DND-41 (cell line): Measurements from ENCODE around the gene KLHDC8A.

Experiments
- EZH2 ChIP-seq: IDR thresholded peaks from 3 replicates; pipeline ENCODE4 v1.6.1; 2012; ENCODE audit warnings: borderline replicate concordance, low read depth, mild to moderate bottlenecking, moderate library complexity, low read length, inconsistent platforms; ENCODE audit not compliant: severe bottlenecking
- TF ChIP-seq, protein P1 (sequence below): IDR thresholded peaks from 2 replicates; pipeline ENCODE4 v1.5.1; 2012; ENCODE audit warnings: borderline replicate concordance, low read length, moderate library complexity, mild to moderate bottlenecking; ENCODE audit not compliant: poor library complexity, severe bottlenecking; ENCODE audit errors: extremely low read depth

DNA sequence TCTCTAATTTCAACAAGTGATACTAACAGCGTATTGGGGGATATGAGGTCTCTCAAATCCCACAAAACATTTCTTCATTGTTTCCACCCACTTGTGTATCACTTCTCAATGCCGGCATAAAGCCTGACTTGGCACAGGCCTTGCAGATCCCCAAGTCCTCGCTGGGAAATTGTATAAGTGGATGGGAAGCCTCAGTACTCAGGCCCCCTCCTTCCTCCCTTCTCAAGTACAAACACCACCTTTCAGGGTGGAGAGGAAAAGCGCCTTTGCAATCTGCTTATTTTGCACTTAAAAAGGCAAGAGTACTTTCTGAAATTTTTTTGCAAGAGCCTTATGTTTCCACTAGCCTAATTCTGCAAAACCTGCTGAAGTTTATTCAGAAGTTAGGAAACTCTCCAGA lies 25.8 kb upstream of the KLHDC8A start:
- TF ChIP-seq, protein P1, sequence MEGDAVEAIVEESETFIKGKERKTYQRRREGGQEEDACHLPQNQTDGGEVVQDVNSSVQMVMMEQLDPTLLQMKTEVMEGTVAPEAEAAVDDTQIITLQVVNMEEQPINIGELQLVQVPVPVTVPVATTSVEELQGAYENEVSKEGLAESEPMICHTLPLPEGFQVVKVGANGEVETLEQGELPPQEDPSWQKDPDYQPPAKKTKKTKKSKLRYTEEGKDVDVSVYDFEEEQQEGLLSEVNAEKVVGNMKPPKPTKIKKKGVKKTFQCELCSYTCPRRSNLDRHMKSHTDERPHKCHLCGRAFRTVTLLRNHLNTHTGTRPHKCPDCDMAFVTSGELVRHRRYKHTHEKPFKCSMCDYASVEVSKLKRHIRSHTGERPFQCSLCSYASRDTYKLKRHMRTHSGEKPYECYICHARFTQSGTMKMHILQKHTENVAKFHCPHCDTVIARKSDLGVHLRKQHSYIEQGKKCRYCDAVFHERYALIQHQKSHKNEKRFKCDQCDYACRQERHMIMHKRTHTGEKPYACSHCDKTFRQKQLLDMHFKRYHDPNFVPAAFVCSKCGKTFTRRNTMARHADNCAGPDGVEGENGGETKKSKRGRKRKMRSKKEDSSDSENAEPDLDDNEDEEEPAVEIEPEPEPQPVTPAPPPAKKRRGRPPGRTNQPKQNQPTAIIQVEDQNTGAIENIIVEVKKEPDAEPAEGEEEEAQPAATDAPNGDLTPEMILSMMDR: no peak
- TF ChIP-seq EZH2: no peak
